Hindlimb muscle (tissue), 1 donor: ENCODE data around the gene WEE1. TPM values are rescaled to one million over a fixed set of nuclear protein-coding genes. Genes with fewer than 3 reads are reported as not detected.
A peak's percentile ranks its signal among the peaks of the same experiment; 100 is the strongest.

Experiments used
- DNase-seq: peaks from one replicate; pipeline ENCODE4 v3.0.0-alpha.2; 2013
- polyA plus RNA-seq: library from polyadenylated mRNA; unstranded; fragments of 120-200 nt; gene quantifications from one replicate; pipeline ENCODE4 v1.2.1, GENCODE V29; 2013; ENCODE audit not compliant: insufficient read length

WEE1 gene
- polyA plus RNA-seq, 1 donor, result 29.1 TPM

- DNase-seq, result no peak
Observed at GRCh38 chr11:9567401-9567800, 6.1 kb upstream of the WEE1 start.

DNA sequence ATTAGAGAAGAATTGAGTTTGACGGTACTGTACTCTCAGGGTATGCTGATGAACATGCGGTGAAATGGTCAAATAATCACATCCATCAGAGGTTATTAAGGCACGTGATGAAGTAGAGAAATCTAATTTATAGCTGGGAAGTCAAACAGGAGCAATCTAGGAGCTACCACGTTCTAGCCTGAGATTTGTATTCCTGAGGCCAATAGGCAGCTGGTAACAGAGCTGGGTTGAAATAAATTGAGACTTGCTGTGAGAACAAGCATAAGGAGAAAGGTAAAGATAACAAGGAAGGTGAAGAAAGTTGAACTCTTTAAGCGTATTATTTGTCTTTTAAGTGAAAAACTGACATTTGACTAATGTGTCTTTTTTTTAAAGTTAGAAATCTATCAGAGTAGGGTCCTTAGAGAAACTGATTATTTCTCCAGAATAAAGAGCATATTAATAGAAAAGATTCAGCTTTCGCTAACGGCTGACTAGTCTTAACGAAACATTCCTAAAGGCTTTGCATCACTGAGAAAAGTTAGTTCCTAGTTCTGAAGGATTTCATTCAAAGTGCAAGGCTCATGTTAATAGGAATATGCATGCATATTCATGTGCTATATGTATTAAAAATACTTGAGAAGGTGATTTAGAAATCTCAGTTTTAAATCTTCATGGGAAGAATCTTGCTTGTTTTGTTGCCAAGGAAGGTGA is 5.2 kb upstream of the WEE1 start:
- no peak for DNase-seq

- peak; percentile 78 for DNase-seq
Observed at GRCh38 chr11:9568854-9569587, 4.4 kb upstream of the WEE1 start.

DNA sequence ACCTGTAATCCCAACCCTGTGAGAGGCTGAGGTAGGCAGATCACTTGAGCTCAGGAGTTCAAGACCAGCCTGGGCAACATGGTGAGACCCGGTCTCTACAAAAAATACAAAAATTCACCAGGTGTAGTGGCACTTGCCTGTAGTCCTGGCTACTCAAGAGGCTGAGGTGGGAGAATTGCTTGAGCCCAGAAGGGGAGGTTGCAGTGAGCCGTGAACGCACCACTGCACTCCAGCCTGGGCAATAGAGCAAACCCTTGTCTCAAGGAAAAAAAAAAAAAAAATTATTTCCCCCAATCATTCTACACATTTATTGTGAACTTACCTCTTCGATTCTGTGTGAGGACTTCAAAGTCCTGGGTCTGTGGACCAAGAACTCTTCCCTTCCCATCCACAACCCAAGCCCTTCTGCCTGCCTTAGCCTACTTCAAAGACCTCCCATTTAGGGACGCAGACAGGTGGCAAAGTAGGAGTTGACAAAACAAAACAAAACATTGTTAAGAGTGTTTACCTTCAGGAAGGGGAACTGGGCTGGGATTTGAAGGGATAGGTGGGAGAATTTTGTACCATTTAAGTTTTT is 3.8 kb upstream of the WEE1 start:
- no peak for DNase-seq

- no peak for DNase-seq
Observed at GRCh38 chr11:9570313-9571025, 3.0 kb upstream of the WEE1 start.

GRCh38 chr11:9571071-9571762 is 2.3 kb upstream of the WEE1 start:
- no peak for DNase-seq

- no peak for DNase-seq
Observed at GRCh38 chr11:9571763-9572115, 1.7 kb upstream of the WEE1 start.

GRCh38 chr11:9573775-9574621 is 528 bp downstream of the WEE1 start:
- DNase-seq, result no peak

DNA sequence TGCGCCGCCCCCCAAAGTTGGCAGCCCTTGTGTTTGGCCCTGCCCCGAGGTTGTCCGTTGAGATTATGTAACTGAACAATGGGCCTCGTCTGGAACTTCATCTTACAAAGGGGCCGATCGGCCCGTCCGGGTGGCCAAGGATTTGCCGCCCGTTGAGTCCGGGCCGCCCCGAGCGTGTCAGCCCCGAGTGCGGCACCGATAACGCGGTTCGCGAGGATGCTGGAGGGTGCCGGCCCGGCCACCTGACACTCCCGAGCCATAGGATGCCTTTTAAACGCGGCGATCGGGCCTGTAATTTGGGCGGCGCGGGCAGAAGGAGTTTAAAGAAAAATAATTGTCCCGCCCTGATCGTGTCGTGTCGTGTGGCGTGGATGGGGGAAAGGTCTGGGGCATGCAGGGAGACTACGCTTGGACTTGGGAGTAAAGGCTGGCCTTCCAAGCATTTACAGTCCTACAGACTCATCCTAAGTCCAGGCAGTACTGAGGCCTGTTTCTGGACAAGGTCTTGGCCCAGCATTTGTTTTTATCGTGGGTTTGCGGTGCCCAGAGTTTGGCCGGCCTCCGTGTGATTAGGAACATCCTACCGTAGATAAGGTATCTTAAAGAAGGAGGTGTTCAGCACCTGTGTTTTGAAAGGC is 1.3 kb downstream of the WEE1 start:
- peak; percentile 58 for DNase-seq

GRCh38 chr11:9575260-9576240 is 2.1 kb downstream of the WEE1 start:
- peak; percentile 87 for DNase-seq

GRCh38 chr11:9576701-9577381 is 3.4 kb downstream of the WEE1 start:
- DNase-seq, result no peak

DNA sequence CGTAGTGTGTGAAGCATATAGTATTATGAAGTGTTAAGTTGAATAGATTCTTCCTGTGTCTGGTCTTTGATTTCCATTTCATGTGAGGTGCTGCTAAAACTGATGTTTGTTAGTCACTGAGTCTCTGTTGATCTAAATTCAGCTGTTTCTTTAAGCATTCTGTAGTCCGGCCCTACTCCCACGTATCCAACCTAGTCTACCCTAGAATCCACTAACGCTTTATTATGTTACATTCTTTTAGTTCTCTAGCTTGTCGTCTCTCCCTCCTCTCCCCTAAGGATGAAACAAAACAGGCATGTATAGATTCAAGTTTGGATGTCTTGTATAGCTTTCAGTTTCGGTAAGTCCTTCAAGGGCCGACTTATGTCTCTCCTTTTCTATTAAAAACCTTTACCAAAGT is 4.1 kb downstream of the WEE1 start:
- DNase-seq, result no peak

DNA sequence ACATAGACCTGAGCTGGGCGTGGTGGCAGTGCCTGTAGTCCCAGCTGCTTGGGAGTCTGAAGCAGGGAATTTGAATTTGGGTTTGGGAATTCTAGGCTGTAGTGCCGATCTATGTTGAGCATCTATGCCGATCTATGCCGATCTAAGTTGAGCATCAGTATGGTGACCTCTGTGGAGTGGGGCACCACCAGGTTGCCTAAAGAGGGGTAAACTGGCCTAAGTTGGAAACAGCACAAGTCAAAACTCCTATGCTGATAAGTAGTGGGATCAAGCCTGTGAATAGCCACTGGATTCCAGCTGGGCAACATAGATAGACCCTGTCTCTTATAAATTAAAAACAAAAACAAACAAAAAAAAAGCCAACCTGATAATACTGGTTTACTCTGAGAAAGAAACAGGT is 7.4 kb downstream of the WEE1 start:
- DNase-seq, result no peak

DNA sequence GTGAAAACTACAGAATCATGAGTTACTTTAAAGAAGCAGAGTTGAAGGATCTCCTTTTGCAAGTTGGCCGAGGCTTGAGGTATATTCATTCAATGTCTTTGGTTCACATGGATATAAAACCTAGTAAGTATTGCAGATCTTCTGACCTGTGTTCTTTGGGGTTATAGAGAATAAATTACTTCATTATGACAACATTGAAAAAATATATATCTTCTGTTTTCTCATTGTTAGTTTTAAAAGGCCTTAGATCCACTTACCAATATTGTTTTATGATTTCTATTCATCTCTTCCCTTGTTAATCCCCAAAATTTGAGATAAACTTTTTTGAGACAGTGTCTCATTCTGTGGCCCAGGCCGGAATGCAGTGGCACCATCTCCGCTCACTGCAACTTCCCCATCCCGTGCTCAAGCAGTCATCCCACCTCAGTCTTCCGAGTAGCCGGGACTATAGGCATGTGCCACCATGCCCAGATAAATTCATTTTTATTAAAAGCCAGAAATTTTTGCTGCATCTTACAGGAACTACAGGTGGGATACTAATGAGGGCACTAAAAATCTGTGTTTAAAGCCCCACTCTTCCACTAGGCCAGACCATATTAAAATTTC is 8.2 kb downstream of the WEE1 start:
- DNase-seq, result no peak

GRCh38 chr11:9590717-9591116 is 17.2 kb downstream of the WEE1 start:
- DNase-seq, result no peak

DNA sequence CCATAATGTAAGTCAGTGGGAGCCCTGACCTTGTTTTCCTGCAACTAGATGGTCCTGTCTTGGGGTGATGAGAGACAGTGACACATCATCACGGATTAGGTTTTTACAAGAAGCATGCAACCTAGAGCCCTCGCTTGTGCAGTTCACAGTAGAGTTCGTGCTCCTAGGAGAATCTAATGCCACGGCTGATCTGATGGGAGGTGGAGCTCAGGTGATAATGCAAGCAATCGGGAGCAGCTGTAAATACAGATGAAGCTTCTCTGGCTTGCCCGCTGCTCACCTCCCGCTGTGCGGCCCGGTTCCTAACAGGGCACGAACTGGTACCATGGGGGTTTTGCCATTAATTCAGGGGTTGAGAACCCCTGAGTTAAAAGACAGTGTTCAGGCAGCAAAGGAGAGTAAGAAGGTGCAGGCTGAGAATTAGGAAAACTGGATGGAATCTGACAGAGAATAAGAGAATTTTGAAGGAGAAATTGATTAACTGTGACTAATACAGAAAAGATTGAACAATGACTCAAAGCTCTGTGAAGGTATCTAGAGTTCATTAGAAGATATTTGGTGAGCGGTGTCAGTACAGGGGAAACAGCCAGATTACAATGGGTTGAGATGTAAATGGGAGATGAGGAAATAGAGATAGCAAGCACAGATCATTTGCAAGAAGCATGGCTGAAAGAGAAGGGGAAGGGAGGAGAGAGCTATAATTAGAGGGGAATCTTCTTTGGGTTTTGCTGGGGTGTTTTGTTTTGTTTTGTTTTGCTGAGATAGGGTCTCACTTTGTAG is 21.0 kb downstream of the WEE1 start:
- DNase-seq, result no peak

GRCh38 chr11:9596926-9597464 is 23.5 kb downstream of the WEE1 start:
- no peak for DNase-seq

DNA sequence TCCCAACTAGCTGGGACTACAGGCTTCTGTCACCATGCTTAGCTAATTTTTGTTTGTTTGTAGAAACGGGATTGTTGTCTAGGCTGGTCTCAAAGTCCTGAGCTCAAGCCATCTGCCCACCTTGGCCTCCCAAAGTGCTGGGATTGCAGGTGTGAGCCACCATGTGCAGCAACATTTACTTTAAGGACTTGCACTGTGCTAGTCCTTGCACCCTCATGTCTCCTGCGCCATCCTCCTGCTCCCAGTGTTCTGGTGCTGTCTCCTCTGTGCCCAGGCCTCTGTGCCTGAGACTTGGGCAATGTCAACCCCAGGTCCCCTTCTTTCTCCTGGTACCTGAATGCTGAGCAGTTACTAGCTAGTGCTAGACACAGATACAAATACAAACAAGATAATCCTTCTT is 26.7 kb downstream of the WEE1 start:
- DNase-seq, result no peak
